Activated naive CD8-positive, alpha-beta T cell treated with anti-CD3 and anti-CD28 coated beads for 36 hours (primary cell): ENCODE data around the gene FCRL2. TPM values are rescaled to one million over a fixed set of nuclear protein-coding genes. Genes with fewer than 3 reads are reported as not detected.

Experiments used
- DNase-seq: peaks from one replicate; pipeline ENCODE4 v3.0.0; 2021
- H3K27ac Mint-ChIP-seq: one replicate; pipeline ENCODE4 v1.8.0; 2022; ENCODE audit warnings: mild to moderate bottlenecking, moderate library complexity, mixed read lengths
- H3K27me3 Mint-ChIP-seq: one replicate; pipeline ENCODE4 v1.8.0; 2022; ENCODE audit warnings: mild to moderate bottlenecking, mixed read lengths
- H3K36me3 Mint-ChIP-seq: one replicate; pipeline ENCODE4 v1.8.0; 2021; ENCODE audit warnings: mild to moderate bottlenecking, mixed read lengths
- H3K4me1 Mint-ChIP-seq: one replicate; pipeline ENCODE4 v1.8.0; 2021; ENCODE audit warnings: mixed read lengths
- H3K4me3 Mint-ChIP-seq: one replicate; pipeline ENCODE4 v1.8.0; 2022; ENCODE audit warnings: mild to moderate bottlenecking, moderate library complexity, mixed read lengths
- H3K9me3 Mint-ChIP-seq: one replicate; pipeline ENCODE4 v1.8.0; 2022; ENCODE audit warnings: mixed read lengths
- total RNA-seq, 2 experiments: library from RNA; stranded (reverse); gene quantifications; one replicate each; pipeline ENCODE4 v1.2.3, GENCODE V29; 2021

Gene FCRL2, protein sequence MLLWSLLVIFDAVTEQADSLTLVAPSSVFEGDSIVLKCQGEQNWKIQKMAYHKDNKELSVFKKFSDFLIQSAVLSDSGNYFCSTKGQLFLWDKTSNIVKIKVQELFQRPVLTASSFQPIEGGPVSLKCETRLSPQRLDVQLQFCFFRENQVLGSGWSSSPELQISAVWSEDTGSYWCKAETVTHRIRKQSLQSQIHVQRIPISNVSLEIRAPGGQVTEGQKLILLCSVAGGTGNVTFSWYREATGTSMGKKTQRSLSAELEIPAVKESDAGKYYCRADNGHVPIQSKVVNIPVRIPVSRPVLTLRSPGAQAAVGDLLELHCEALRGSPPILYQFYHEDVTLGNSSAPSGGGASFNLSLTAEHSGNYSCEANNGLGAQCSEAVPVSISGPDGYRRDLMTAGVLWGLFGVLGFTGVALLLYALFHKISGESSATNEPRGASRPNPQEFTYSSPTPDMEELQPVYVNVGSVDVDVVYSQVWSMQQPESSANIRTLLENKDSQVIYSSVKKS
- total RNA-seq = under 1 TPM; 0.12 to 0.26 TPM

DNA sequence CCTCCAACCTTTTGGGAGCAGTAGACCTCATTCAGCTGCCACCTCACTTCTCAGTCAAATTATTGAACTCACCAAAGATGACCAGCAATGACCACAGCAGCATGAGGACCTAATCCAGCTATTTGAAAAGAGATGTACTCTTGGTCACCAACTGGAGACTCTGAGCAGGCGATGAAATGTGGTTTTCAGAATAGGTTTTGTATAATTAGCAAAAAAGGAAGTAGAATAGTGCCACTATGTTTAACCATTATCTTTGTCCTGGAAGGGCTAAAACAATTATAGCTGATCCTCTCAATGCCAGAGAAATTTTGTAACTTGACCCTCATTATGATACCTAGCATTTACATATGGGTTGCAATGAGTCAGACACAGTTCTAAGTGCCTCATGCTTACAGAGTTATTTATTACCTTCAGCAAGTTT is at the start of gene FCRL2:
Gene FCRL2 (minus strand): TSS at position 162 of the 421 bp plus-strand sequence. CDS start 59 bp downstream, at position 103.
- peaks cover 15% of the 10 kb centered on the region for H3K4me1 Mint-ChIP-seq

GRCh38 chr1:157820299-157820698 is 43.4 kb upstream of the FCRL2 start:
- DNase-seq = no peak
- Mint-ChIP-seq H3K27me3 (peaks cover 8% of the 10 kb centered on the region), H3K36me3 (no peaks in the 10 kb centered on the region), H3K9me3 (no peaks in the 10 kb centered on the region), H3K27ac (no peak overlapping the region), H3K4me3 (no peak overlapping the region), H3K4me1 (no peaks in the 10 kb centered on the region)

More for the DNA sequence above, at the start of gene FCRL2:
- H3K36me3 Mint-ChIP-seq = no peaks in the 10 kb centered on the region
- H3K27me3 Mint-ChIP-seq = peaks cover 9% of the 10 kb centered on the region
- no peak within 1 kb of the TSS for H3K27ac Mint-ChIP-seq
- no peak within 1 kb of the TSS for H3K4me3 Mint-ChIP-seq
- no peak for DNase-seq
- no peaks in the 10 kb centered on the region for H3K9me3 Mint-ChIP-seq

DNA sequence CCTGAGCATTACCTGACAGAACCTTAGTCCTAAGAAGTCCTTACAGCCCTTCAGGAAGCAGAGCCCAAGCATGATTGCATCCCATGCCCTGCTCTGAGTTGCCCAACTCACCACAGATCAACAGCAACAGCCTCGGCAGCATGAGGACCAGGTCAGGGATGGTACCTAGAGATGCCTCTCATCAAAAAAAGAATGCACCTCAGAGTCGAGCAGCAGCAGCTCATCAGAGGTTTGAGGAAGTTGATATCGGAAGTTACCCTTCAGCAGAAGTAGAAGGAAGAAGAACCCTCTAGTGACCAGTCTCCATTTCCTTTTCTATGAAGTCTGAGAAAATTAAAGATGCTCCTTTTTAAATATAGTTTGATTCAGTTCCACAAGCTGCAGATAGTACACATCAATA is 43.0 kb upstream of the FCRL2 start, which contains the start of gene FCRL1:
Gene FCRL1 (minus strand): TSS at position 225 of the 400 bp plus-strand sequence. CDS start 83 bp downstream, at position 142.
- H3K27ac Mint-ChIP-seq = no peak within 1 kb of the TSS
- no peak for DNase-seq
- no peaks in the 10 kb centered on the region for H3K36me3 Mint-ChIP-seq
- no peaks in the 10 kb centered on the region for H3K9me3 Mint-ChIP-seq
- H3K4me3 Mint-ChIP-seq = no peak within 1 kb of the TSS
- no peaks in the 10 kb centered on the region for H3K4me1 Mint-ChIP-seq
- H3K27me3 Mint-ChIP-seq = peaks cover 9% of the 10 kb centered on the region

- H3K4me3 Mint-ChIP-seq = no peak overlapping the region
- no peak overlapping the region for H3K27ac Mint-ChIP-seq
- peaks cover 12% of the 10 kb centered on the region for H3K27me3 Mint-ChIP-seq
- no peak for DNase-seq
- H3K4me1 Mint-ChIP-seq = no peaks in the 10 kb centered on the region
- no peaks in the 10 kb centered on the region for H3K36me3 Mint-ChIP-seq
- peaks cover 1% of the 10 kb centered on the region for H3K9me3 Mint-ChIP-seq
Measured at GRCh38 chr1:157819215-157819614, 42.3 kb upstream of the FCRL2 start.

- peaks cover 2% of the 10 kb centered on the region for H3K36me3 Mint-ChIP-seq
- peaks cover 14% of the 10 kb centered on the region for H3K9me3 Mint-ChIP-seq
- no peak overlapping the region for H3K4me3 Mint-ChIP-seq
- H3K27ac Mint-ChIP-seq = no peak overlapping the region
- peaks cover 15% of the 10 kb centered on the region for H3K27me3 Mint-ChIP-seq
- no peaks in the 10 kb centered on the region for H3K4me1 Mint-ChIP-seq
- DNase-seq = no peak
Measured at GRCh38 chr1:157813269-157813668, 36.3 kb upstream of the FCRL2 start.

- peak; percentile 1 for DNase-seq
- Mint-ChIP-seq H3K27ac (no peak overlapping the region), H3K36me3 (no peaks in the 10 kb centered on the region)
Measured at GRCh38 chr1:157806431-157807149, 29.7 kb upstream of the FCRL2 start.

GRCh38 chr1:157803851-157804250 is 26.9 kb upstream of the FCRL2 start:
- no peaks in the 10 kb centered on the region for H3K9me3 Mint-ChIP-seq
- H3K4me1 Mint-ChIP-seq = no peaks in the 10 kb centered on the region

More at GRCh38 chr1:157806431-157807149, 29.7 kb upstream of the FCRL2 start:
- Mint-ChIP-seq H3K4me1 (no peaks in the 10 kb centered on the region), H3K9me3 (no peaks in the 10 kb centered on the region), H3K4me3 (no peak overlapping the region), H3K27me3 (peaks cover 10% of the 10 kb centered on the region)

DNA sequence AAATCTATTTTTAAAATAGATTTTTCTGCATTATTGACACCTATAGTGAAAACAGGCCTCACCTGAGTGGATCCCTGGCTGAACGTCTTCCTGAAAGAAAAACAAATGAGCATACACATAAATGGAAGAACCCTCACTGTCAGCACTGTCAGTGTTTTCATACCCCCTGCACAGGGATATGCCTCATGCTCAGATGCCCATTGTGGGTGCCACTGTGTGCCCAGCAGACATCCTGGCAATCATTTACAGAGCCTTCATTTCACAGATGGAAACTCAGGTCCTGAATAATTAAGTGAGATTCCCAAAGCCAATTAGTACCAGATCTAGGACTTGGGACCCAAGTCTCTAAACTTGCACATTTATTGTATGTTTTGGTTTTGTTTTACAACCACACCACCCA is 23.1 kb upstream of the FCRL2 start:
- Mint-ChIP-seq H3K27me3 (no peaks in the 10 kb centered on the region), H3K36me3 (no peaks in the 10 kb centered on the region), H3K9me3 (no peaks in the 10 kb centered on the region), H3K4me3 (no peak overlapping the region), H3K4me1 (no peaks in the 10 kb centered on the region), H3K27ac (no peak overlapping the region)
- DNase-seq = no peak

More at GRCh38 chr1:157803851-157804250, 26.9 kb upstream of the FCRL2 start:
- Mint-ChIP-seq H3K4me3 (no peak overlapping the region), H3K27ac (no peak overlapping the region), H3K36me3 (no peaks in the 10 kb centered on the region), H3K27me3 (peaks cover 8% of the 10 kb centered on the region)
- DNase-seq = no peak

- H3K4me1 Mint-ChIP-seq = no peaks in the 10 kb centered on the region
- H3K36me3 Mint-ChIP-seq = no peaks in the 10 kb centered on the region
- no peaks in the 10 kb centered on the region for H3K27me3 Mint-ChIP-seq
- H3K9me3 Mint-ChIP-seq = peaks cover 6% of the 10 kb centered on the region
- no peak overlapping the region for H3K27ac Mint-ChIP-seq
- no peak overlapping the region for H3K4me3 Mint-ChIP-seq
- DNase-seq = no peak
Measured at GRCh38 chr1:157798211-157798610, 21.3 kb upstream of the FCRL2 start.

- no peak for DNase-seq
- no peak overlapping the region for H3K27ac Mint-ChIP-seq
- peaks cover 3% of the 10 kb centered on the region for H3K36me3 Mint-ChIP-seq
- no peaks in the 10 kb centered on the region for H3K9me3 Mint-ChIP-seq
- peaks cover 10% of the 10 kb centered on the region for H3K4me1 Mint-ChIP-seq
- peaks cover 3% of the 10 kb centered on the region for H3K27me3 Mint-ChIP-seq
- H3K4me3 Mint-ChIP-seq = no peak overlapping the region
Measured at GRCh38 chr1:157785248-157785647, 8.3 kb upstream of the FCRL2 start.

GRCh38 chr1:157784801-157785200 is 7.9 kb upstream of the FCRL2 start:
- H3K36me3 Mint-ChIP-seq = peaks cover 3% of the 10 kb centered on the region
- no peak overlapping the region for H3K27ac Mint-ChIP-seq
- H3K4me1 Mint-ChIP-seq = peaks cover 10% of the 10 kb centered on the region
- H3K27me3 Mint-ChIP-seq = peaks cover 3% of the 10 kb centered on the region
- no peak for DNase-seq
- H3K4me3 Mint-ChIP-seq = no peak overlapping the region
- H3K9me3 Mint-ChIP-seq = no peaks in the 10 kb centered on the region

DNA sequence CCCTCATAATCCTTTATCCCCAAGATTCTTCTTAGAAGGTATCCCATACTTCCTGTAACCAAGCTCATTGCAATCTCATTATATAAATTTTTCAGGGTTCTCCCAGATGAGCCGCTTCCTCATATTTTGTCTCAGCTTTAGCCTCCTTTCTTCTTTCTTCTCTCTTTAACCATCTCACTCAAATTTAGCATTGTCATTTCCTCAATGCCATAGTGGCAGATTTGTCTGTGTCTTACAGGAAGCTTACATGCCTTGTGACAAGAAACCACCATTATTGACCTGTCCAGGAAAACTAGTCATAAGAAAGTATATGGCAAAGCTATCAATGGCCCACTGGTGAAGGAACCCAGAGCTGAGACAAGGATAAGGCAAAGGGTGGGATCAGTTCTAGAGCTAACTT is 6.0 kb upstream of the FCRL2 start:
- Mint-ChIP-seq H3K27me3 (peaks cover 3% of the 10 kb centered on the region), H3K9me3 (no peaks in the 10 kb centered on the region), H3K27ac (no peak overlapping the region), H3K36me3 (peaks cover 3% of the 10 kb centered on the region), H3K4me1 (peaks cover 10% of the 10 kb centered on the region), H3K4me3 (no peak overlapping the region)
- DNase-seq = no peak

- H3K36me3 Mint-ChIP-seq = no peaks in the 10 kb centered on the region
- DNase-seq = no peak
- H3K27me3 Mint-ChIP-seq = peaks cover 7% of the 10 kb centered on the region
- no peaks in the 10 kb centered on the region for H3K9me3 Mint-ChIP-seq
- no peak overlapping the region for H3K27ac Mint-ChIP-seq
- no peak overlapping the region for H3K4me3 Mint-ChIP-seq
- peaks cover 10% of the 10 kb centered on the region for H3K4me1 Mint-ChIP-seq
Measured at GRCh38 chr1:157781048-157781447, 4.1 kb upstream of the FCRL2 start.

DNA sequence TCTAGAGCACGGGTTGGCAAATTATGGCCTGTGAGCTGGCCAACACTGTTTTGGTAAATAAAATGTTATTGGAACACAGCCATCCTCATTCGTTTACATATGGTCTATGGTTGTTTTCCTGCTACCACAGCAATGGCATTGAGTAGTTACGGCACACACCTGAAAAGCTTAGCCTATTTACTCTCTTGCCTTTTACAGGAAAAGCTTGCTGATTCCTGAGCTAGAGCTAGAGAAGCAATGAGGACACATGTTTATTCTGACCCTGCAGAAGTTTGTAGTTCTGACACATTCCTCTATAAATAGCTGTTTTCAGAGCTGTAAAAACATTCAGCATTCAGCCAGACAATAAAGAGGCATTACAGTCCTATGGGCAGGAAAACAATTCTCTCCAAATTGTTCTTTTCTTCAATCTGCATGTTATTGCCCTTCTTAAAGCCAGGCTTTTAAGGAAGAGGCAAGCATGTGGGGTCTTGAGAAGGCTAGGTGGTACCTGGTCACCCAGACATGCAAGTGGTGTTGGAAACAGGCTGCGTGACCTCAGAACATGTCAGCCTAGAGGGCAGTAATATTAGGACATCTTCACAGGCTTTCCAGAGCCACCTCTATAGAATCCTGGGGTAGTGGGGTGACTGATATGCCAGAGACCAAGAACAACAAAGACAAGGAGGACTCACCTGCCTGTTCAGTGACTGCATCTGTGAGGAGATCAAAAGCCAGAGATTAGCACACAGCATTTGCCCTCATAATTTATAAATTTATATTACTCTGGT is 1.6 kb downstream of the FCRL2 start:
- H3K4me1 Mint-ChIP-seq = peaks cover 4% of the 10 kb centered on the region
- DNase-seq = no peak
- no peak overlapping the region for H3K4me3 Mint-ChIP-seq
- H3K9me3 Mint-ChIP-seq = no peaks in the 10 kb centered on the region
- H3K27me3 Mint-ChIP-seq = peaks cover 9% of the 10 kb centered on the region
- no peaks in the 10 kb centered on the region for H3K36me3 Mint-ChIP-seq
- H3K27ac Mint-ChIP-seq = no peak overlapping the region

DNA sequence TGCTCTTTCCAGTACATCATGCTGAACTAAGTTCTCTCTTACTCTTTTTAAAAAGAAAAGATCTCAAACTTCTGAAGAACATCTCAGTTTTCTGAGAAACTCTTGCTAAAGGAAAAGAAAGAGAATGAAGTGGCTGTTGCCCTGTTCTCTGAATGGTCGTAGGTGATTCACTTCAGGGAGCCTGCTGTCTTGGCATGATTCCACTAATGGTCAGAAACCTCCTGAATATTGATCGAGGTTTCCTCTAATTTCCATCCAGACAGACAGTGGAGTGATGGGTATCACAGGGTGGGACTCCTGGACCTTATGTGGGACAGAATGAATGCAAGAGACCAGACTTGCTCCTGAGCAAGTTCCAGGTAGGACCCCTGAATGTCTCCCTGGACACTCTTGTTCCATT is 2.5 kb downstream of the FCRL2 start:
- no peaks in the 10 kb centered on the region for H3K9me3 Mint-ChIP-seq

More for the DNA sequence above, 2.5 kb downstream of the FCRL2 start:
- Mint-ChIP-seq H3K4me1 (peaks cover 4% of the 10 kb centered on the region), H3K27ac (no peak overlapping the region), H3K4me3 (no peak overlapping the region), H3K36me3 (no peaks in the 10 kb centered on the region), H3K27me3 (peaks cover 9% of the 10 kb centered on the region)
- DNase-seq = no peak
